ENCODE results near the gene PRR16.

DNA sequence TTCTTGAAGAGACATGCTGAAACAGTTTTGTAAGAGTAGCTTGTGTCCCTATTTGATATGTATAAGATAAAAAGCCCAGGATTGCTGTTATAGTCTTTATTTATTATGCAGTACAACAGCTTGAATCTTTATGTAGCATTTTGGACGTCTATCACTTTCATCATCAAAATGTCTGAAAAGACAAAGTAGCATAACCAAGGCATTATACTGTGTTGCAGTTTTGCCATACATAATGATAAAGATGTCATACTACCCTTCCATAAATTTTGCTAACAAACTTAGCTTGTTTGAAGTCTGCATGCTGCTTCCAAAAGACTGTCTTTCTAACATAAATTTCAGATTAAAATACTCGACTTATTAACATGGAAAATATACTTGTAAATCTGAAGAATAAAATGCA lies 127.8 kb downstream of the PRR16 start:
- TF ChIP-seq, protein P1, sequence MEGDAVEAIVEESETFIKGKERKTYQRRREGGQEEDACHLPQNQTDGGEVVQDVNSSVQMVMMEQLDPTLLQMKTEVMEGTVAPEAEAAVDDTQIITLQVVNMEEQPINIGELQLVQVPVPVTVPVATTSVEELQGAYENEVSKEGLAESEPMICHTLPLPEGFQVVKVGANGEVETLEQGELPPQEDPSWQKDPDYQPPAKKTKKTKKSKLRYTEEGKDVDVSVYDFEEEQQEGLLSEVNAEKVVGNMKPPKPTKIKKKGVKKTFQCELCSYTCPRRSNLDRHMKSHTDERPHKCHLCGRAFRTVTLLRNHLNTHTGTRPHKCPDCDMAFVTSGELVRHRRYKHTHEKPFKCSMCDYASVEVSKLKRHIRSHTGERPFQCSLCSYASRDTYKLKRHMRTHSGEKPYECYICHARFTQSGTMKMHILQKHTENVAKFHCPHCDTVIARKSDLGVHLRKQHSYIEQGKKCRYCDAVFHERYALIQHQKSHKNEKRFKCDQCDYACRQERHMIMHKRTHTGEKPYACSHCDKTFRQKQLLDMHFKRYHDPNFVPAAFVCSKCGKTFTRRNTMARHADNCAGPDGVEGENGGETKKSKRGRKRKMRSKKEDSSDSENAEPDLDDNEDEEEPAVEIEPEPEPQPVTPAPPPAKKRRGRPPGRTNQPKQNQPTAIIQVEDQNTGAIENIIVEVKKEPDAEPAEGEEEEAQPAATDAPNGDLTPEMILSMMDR (IDR thresholded peaks at IDR 0.05), result no peak
- TF ChIP-seq POLR2A (IDR thresholded peaks at IDR 0.05), result no peak

Measured in lower leg skin (tissue), 3 donors.